NCI-H2029 treated with DMSO at 0.1 percent for 48 hours (cell line): ENCODE data around the gene OSBPL10.
"Not testable (repeated sequence)": the region's sequence is repeated elsewhere in the genome, so short reads cannot be mapped to it uniquely, and the experiment has no call there.

Source experiments
- DNase-seq: peaks from one replicate; lab custom pipeline; 2025; lab: John Stamatoyannopoulos, UW

The OSBPL10 gene, protein sequence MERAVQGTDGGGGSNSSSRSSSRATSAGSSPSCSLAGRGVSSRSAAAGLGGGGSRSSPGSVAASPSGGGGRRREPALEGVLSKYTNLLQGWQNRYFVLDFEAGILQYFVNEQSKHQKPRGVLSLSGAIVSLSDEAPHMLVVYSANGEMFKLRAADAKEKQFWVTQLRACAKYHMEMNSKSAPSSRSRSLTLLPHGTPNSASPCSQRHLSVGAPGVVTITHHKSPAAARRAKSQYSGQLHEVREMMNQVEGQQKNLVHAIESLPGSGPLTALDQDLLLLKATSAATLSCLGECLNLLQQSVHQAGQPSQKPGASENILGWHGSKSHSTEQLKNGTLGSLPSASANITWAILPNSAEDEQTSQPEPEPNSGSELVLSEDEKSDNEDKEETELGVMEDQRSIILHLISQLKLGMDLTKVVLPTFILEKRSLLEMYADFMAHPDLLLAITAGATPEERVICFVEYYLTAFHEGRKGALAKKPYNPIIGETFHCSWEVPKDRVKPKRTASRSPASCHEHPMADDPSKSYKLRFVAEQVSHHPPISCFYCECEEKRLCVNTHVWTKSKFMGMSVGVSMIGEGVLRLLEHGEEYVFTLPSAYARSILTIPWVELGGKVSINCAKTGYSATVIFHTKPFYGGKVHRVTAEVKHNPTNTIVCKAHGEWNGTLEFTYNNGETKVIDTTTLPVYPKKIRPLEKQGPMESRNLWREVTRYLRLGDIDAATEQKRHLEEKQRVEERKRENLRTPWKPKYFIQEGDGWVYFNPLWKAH

GRCh38 chr3:31981206-31982181 is at the start of gene OSBPL10, which contains the start of gene ZNF860:
TSS of gene OSBPL10 (minus strand) at chr3:31981262. CDS start at chr3:31981179, 83 bp downstream.
TSS of gene ZNF860 (plus strand) at chr3:31981750. CDS start at chr3:31989080, 7,330 bp downstream.
- peak; percentile 49 for DNase-seq

DNA sequence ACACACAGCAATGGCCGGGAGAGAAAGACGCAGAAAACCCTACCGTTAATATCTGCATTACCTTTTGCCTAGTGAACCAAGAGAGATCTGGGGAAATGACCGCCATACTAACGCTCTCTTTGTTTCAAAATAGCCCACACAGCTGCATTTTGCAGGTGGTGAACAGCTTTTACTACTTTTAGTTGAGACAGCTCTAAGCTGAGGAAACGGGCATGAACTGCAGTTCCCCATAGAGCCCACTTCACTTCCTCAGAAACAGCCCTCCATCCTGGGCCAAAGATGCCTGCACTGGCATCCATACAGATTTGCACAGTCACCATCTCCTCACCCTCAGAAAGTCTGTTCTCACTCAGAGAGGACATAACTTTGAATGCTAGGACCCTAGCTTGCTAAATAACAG is 45.5 kb upstream of the OSBPL10 start:
- no peak for DNase-seq

GRCh38 chr3:32022947-32023346 is 41.9 kb upstream of the OSBPL10 start:
- DNase-seq, result no peak

GRCh38 chr3:32021748-32022147 is 40.7 kb upstream of the OSBPL10 start:
- no peak for DNase-seq

DNA sequence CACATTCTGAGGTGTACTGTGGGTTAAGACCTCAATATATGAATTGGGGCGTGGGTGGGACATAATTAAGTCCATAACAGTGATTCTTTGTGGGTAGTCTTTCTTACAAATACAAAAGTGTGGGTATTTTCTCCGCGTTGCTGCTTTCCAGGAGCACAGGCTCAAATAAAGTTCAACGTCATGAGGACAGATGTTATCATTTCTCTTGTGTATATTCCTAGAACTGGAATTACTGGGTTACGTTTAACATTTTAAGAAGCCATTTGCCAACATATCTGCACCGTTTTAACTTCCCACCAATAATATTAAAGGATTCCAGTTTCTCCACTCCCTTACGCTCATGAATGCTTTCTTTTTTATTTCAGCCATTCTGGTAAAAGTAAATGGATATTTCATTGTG is 40.1 kb upstream of the OSBPL10 start:
- DNase-seq, result no peak

- peak; percentile 77 for DNase-seq
Measured at GRCh38 chr3:32018757-32019564, 37.9 kb upstream of the OSBPL10 start.

DNA sequence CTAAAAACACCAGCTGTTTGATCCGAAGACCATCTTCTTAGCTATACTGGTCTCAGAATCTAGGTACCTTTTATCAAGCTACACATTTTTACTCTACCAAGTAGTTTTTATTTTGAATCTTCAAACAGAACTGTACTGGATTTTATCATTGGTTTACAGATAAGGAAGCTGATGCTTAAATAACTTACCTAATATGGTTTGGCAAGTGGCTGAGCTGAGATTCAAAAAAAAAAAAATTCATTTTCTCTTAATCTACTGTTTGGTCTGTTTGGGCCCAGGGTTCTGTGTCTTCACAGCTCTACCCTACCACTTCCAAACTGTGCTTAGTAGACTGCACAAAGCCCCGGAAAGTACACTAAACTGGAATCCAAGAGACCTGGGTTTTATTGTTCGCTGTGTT is 36.2 kb upstream of the OSBPL10 start:
- DNase-seq, result no peak

GRCh38 chr3:32015638-32016037 is 34.6 kb upstream of the OSBPL10 start:
- not testable (repeated sequence) for DNase-seq

DNA sequence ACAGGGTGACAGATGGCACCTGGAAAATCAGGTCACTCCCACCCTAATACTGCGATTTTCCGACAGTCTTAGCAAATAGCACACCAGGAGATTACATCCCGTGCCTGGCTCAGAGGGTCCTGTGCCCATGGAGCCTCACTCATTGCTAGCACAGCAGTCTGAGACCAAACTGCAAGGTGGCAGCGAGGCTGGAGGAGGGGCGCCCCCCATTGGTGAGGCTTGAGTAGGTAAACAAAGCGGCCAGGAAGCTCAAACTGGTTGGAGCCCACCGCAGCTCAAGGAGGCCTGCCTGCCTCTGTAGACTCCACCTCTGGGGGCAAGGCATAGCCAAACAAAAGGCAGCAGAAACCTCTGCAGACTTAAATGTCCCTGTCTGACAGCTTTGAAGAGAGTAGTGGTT is 29.6 kb upstream of the OSBPL10 start:
- DNase-seq, result not testable (repeated sequence)

GRCh38 chr3:32009957-32010356 is 28.9 kb upstream of the OSBPL10 start:
- DNase-seq, result no peak

- DNase-seq, result no peak
Measured at GRCh38 chr3:32009101-32009500, 28.0 kb upstream of the OSBPL10 start.

GRCh38 chr3:32004113-32004765 is 23.2 kb upstream of the OSBPL10 start:
- no peak for DNase-seq

- DNase-seq, result no peak
Measured at GRCh38 chr3:32003380-32003779, 22.3 kb upstream of the OSBPL10 start.

- DNase-seq, result no peak
Measured at GRCh38 chr3:32002561-32003368, 21.7 kb upstream of the OSBPL10 start.

DNA sequence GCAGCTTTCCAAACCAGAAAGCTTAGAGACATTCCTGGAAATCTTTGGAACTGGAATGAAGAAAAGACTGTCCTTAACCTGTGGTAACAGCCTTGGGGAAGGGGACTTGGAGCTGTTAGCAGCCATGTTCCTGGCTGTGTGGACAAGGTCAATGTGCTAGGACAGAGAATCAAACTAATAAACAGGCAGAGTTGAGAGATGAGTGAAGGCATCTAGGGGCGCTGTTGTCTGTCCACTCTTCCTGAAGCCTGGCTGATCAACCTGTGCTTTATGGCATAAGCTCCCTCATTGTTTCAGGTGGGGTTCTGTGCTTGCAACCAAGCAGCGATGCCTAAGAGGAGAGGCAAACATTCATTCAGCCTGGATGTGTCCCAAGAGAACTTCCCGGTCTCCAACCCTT is 19.8 kb upstream of the OSBPL10 start:
- DNase-seq, result no peak

DNA sequence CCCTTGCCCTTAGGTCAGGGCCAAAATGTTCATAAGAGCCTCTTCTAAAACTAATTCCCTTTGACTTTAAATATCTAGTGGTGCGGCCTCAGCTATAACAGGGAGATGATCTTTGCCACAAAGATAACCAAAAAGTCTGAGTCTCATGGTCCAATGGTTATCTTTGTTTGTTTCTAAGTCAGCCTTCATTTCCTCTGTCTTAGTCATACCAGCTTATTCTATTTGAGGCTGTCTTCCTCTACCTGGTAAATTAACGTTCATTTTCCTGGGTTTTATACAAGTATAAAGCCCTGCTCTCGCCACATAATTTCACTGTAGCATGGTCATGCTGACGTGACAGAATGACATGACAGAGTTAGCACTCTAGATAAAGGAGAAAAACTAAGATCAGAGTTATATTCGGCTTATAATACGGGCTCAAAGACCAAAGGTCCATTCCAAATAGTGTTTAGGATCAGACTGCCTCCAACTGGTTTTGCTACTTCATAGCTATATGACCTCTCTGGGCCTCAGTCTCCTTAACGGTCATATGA is 18.9 kb upstream of the OSBPL10 start:
- DNase-seq, result no peak

GRCh38 chr3:31997500-31997899 is 16.4 kb upstream of the OSBPL10 start:
- no peak for DNase-seq

GRCh38 chr3:31996195-31996594 is 15.1 kb upstream of the OSBPL10 start:
- no peak for DNase-seq

DNA sequence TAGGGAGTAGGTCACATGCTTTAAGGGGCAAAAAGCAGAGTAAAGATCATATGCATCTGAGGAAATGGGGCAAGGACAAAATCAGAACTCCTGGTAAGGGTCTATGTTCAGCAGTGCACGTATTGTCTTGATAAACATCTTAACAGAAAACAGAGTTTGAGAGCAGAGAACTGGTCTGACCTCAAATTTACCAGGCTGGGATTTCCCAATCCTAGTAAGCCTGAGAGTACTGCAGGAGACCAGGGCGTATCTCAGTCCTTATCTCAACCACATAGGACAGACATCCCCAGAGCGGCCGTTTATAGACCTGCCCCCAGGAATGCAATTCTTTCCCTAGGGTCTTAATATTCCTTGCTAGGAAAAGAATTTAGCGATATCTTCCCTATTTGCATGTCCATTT is 14.0 kb upstream of the OSBPL10 start:
- DNase-seq, result not testable (repeated sequence)
